ENCODE data around the gene MUTYH.
"Not testable (repeated sequence)": the region's sequence is repeated elsewhere in the genome, so short reads cannot be mapped to it uniquely, and the experiment has no call there.

MUTYH gene

GRCh38 chr1:45339789-45340558 lies at the start of gene MUTYH, which contains the start of gene TOE1:
MUTYH (minus strand) TSS chr1:45340440; CDS start chr1:45334505, 5,935 bp downstream.
TOE1 (plus strand) TSS chr1:45340170; CDS start chr1:45340253, 83 bp downstream.
- peak; percentile 82 for DNase-seq (ENCODE audit: low read depth, low spot score)

- DNase-seq (ENCODE audit: low read depth, low spot score) = no peak
Measured at GRCh38 chr1:45386219-45386618, 46.0 kb upstream of the MUTYH start.

GRCh38 chr1:45385302-45385701 lies 45.1 kb upstream of the MUTYH start:
- no peak for DNase-seq (ENCODE audit: low read depth, low spot score)

GRCh38 chr1:45384213-45384612 lies 44.0 kb upstream of the MUTYH start:
- not testable (repeated sequence) for DNase-seq (ENCODE audit: low read depth, low spot score)

- no peak for DNase-seq (ENCODE audit: low read depth, low spot score)
Measured at GRCh38 chr1:45383191-45383590, 43.0 kb upstream of the MUTYH start.

- no peak for DNase-seq (ENCODE audit: low read depth, low spot score)
Measured at GRCh38 chr1:45381243-45381642, 41.0 kb upstream of the MUTYH start.

- no peak for DNase-seq (ENCODE audit: low read depth, low spot score)
Measured at GRCh38 chr1:45380730-45381129, 40.5 kb upstream of the MUTYH start.

GRCh38 chr1:45380125-45380524 lies 39.9 kb upstream of the MUTYH start:
- DNase-seq (ENCODE audit: low read depth, low spot score) = no peak

GRCh38 chr1:45379524-45379923 lies 39.3 kb upstream of the MUTYH start:
- no peak for DNase-seq (ENCODE audit: low read depth, low spot score)

- no peak for DNase-seq (ENCODE audit: low read depth, low spot score)
Measured at GRCh38 chr1:45378184-45378583, 37.9 kb upstream of the MUTYH start.

GRCh38 chr1:45375104-45376090 lies 35.2 kb upstream of the MUTYH start:
- DNase-seq (ENCODE audit: low read depth, low spot score) = no peak

- no peak for DNase-seq (ENCODE audit: low read depth, low spot score)
Measured at GRCh38 chr1:45373573-45373972, 33.3 kb upstream of the MUTYH start.

GRCh38 chr1:45370575-45370974 lies 30.3 kb upstream of the MUTYH start:
- DNase-seq (ENCODE audit: low read depth, low spot score) = no peak

- no peak for DNase-seq (ENCODE audit: low read depth, low spot score)
Measured at GRCh38 chr1:45365051-45365450, 24.8 kb upstream of the MUTYH start.

- DNase-seq (ENCODE audit: low read depth, low spot score) = no peak
Measured at GRCh38 chr1:45364294-45364693, 24.1 kb upstream of the MUTYH start.

- DNase-seq (ENCODE audit: low read depth, low spot score) = not testable (repeated sequence)
Measured at GRCh38 chr1:45360981-45361380, 20.7 kb upstream of the MUTYH start.

- no peak for DNase-seq (ENCODE audit: low read depth, low spot score)
Measured at GRCh38 chr1:45359882-45360513, 19.8 kb upstream of the MUTYH start.

GRCh38 chr1:45356186-45356585 lies 15.9 kb upstream of the MUTYH start:
- DNase-seq (ENCODE audit: low read depth, low spot score) = no peak

GRCh38 chr1:45355683-45356082 lies 15.4 kb upstream of the MUTYH start:
- DNase-seq (ENCODE audit: low read depth, low spot score) = no peak

GRCh38 chr1:45354838-45355237 lies 14.6 kb upstream of the MUTYH start:
- no peak for DNase-seq (ENCODE audit: low read depth, low spot score)

- DNase-seq (ENCODE audit: low read depth, low spot score) = no peak
Measured at GRCh38 chr1:45353685-45354084, 13.4 kb upstream of the MUTYH start.

- no peak for DNase-seq (ENCODE audit: low read depth, low spot score)
Measured at GRCh38 chr1:45351508-45351907, 11.3 kb upstream of the MUTYH start.

All from brain pericyte (primary cell).